Activated CD8-positive, alpha-beta T cell treated with anti-CD3 and anti-CD28 coated beads for 36 hours (primary cell): Measurements from ENCODE around the gene RNF151. TPM values are rescaled to one million over a fixed set of nuclear protein-coding genes. Genes with fewer than 3 reads are reported as not detected.

Experiments
- ATAC-seq: fragments of 200-7000 bp; cut with Tn5 transposase; one replicate; pipeline ENCODE4 v1.10.0; 2021; ENCODE audit warnings: mild to moderate bottlenecking, moderate library complexity
- CTCF ChIA-PET: fragments of 350-600 bp; sonication (Branson Sonifier 250); formaldehyde crosslinking; loops from one replicate; lab custom pipeline; 2021; ENCODE audit warnings: antibody characterized with exemption; lab: Charles Lee
- POLR2A ChIA-PET: fragments of 350-600 bp; sonication (Branson Sonifier 250); formaldehyde crosslinking; loops from one replicate; lab custom pipeline; 2021; ENCODE audit warnings: antibody characterized with exemption; lab: Charles Lee
- DNase-seq: peaks from one replicate; pipeline ENCODE4 v3.0.0-alpha.2; 2020
- H3K27ac Mint-ChIP-seq: one replicate; pipeline ENCODE4 v1.8.0; 2021; ENCODE audit warnings: mild to moderate bottlenecking, mixed read lengths
- H3K27me3 Mint-ChIP-seq: one replicate; pipeline ENCODE4 v1.8.0; 2021; ENCODE audit warnings: mixed read lengths
- H3K36me3 Mint-ChIP-seq: one replicate; pipeline ENCODE4 v1.8.0; 2021; ENCODE audit warnings: low read depth, mixed read lengths
- H3K4me1 Mint-ChIP-seq: one replicate; pipeline ENCODE4 v1.8.0; 2021; ENCODE audit warnings: low read depth, mixed read lengths
- H3K4me3 Mint-ChIP-seq: one replicate; pipeline ENCODE4 v1.8.0; 2021; ENCODE audit warnings: mild to moderate bottlenecking, moderate library complexity, mixed read lengths
- H3K9me3 Mint-ChIP-seq: one replicate; pipeline ENCODE4 v1.8.0; 2021; ENCODE audit warnings: mixed read lengths
- CTCF ChIP-seq: fragments of 200-600 bp; IDR thresholded peaks from one replicate; pipeline ENCODE4 v1.8.0; 2022; ENCODE audit warnings: antibody characterized with exemption, mild to moderate bottlenecking
- intact Hi-C: fragments of 100-400 bp; cut with micrococcal nuclease; formaldehyde crosslinking; loops from one replicate; pipeline ENCODE4 v1.10.0; 2022
- total RNA-seq, 2 experiments: library from RNA; stranded (reverse); gene quantifications; one replicate each; pipeline ENCODE4 v1.2.3, GENCODE V29; 2021

RNF151 gene
- total RNA-seq, 2 experiments from 2014 or later: not detected

GRCh38 chr16:1990101-1990350, 23.4 kb downstream of the RNF151 start:
- ATAC-seq (no peak), DNase-seq (no peak)
- Mint-ChIP-seq H3K4me3 (no peak overlapping the region), H3K27ac (no peak overlapping the region), H3K4me1 (peaks cover 16% of the 10 kb centered on the region), H3K27me3 (peaks cover 18% of the 10 kb centered on the region), H3K36me3 (peaks cover 16% of the 10 kb centered on the region), H3K9me3 (no peaks in the 10 kb centered on the region)
- CTCF ChIA-PET: interaction anchor here (0.7 kb wide), 1 partner anchor 14 kb away, joined by 3 read pairs; no protein-coding TSS in a partner anchor
- intact Hi-C loops: no loop called here
- no peak for TF ChIP-seq CTCF
- POLR2A ChIA-PET: interaction anchor here (0.8 to 29.2 kb wide), 6 partner anchors 9 to 164 kb away, joined by 3 to 505 read pairs (median 10); partner anchors contain the start of genes NDUFB10, NOXO1, RNF151 and RPS2

- DNase-seq (peak; percentile 69), ATAC-seq (peak; percentile 6)
- H3K4me1 Mint-ChIP-seq: peaks cover 12% of the 10 kb centered on the region
- intact Hi-C loops: no loop called here
- H3K4me3 Mint-ChIP-seq: peak overlapping the region; percentile 71
- no peak for TF ChIP-seq CTCF
- peaks cover 18% of the 10 kb centered on the region for H3K27me3 Mint-ChIP-seq
- ChIA-PET CTCF (interaction anchor here (0.7 kb wide), 1 partner anchor 14 kb away, joined by 3 read pairs; no protein-coding TSS in a partner anchor), POLR2A (interaction anchor here (0.6 to 29.2 kb wide), 8 partner anchors 9 to 225 kb away, joined by 3 to 505 read pairs (median 4); partner anchors contain the start of genes NDUFB10, NOXO1, PGP and RNF151)
- H3K27ac Mint-ChIP-seq: peak overlapping the region; percentile 76
- H3K9me3 Mint-ChIP-seq: no peaks in the 10 kb centered on the region
- peaks cover 18% of the 10 kb centered on the region for H3K36me3 Mint-ChIP-seq
Observed at GRCh38 chr16:1990351-1991134, 23.9 kb downstream of the RNF151 start.

GRCh38 chr16:1991135-1991551, 24.5 kb downstream of the RNF151 start:
- H3K4me3 Mint-ChIP-seq: peak overlapping the region; percentile 71
- POLR2A ChIA-PET: interaction anchor here (0.6 to 29.2 kb wide), 9 partner anchors 10 to 224 kb away, joined by 3 to 505 read pairs (median 4); partner anchors contain the start of genes NDUFB10, NOXO1, PGP and RNF151
- intact Hi-C loops: no loop called here
- peaks cover 18% of the 10 kb centered on the region for H3K27me3 Mint-ChIP-seq
- H3K27ac Mint-ChIP-seq: peak overlapping the region; percentile 76
- peaks cover 14% of the 10 kb centered on the region for H3K36me3 Mint-ChIP-seq
- CTCF ChIA-PET: interaction anchor here (3.2 kb wide), 1 partner anchor 13 kb away, joined by 34 read pairs; no protein-coding TSS in a partner anchor
- DNase-seq (peak; percentile 87), ATAC-seq (peak; percentile 46)
- no peaks in the 10 kb centered on the region for H3K9me3 Mint-ChIP-seq
- TF ChIP-seq CTCF: no peak
- peaks cover 14% of the 10 kb centered on the region for H3K4me1 Mint-ChIP-seq

GRCh38 chr16:1991588-1991947, 24.9 kb downstream of the RNF151 start:
- DNase-seq (peak; percentile 33), ATAC-seq (no peak)
- peaks cover 10% of the 10 kb centered on the region for H3K36me3 Mint-ChIP-seq
- H3K27me3 Mint-ChIP-seq: peaks cover 18% of the 10 kb centered on the region
- TF ChIP-seq CTCF: no peak
- H3K4me3 Mint-ChIP-seq: peak overlapping the region; percentile 71
- ChIA-PET CTCF (interaction anchor here (1.1 to 3.2 kb wide), 2 partner anchors 12 to 20 kb away, joined by 3 to 34 read pairs; partner anchors contain the start of gene TBL3), POLR2A (interaction anchor here (0.9 to 29.2 kb wide), 4 partner anchors 13 to 224 kb away, joined by 3 to 505 read pairs (median 36); partner anchors contain the start of genes NDUFB10, PGP, RNF151 and RPS2)
- H3K9me3 Mint-ChIP-seq: no peaks in the 10 kb centered on the region
- peaks cover 16% of the 10 kb centered on the region for H3K4me1 Mint-ChIP-seq
- peak overlapping the region; percentile 76 for H3K27ac Mint-ChIP-seq
- intact Hi-C loops: no loop called here
